ENCODE data around the gene ABCA3. TPM values are rescaled to one million over a fixed set of nuclear protein-coding genes. Genes with fewer than 3 reads are reported as not detected.

The ABCA3 gene
- total RNA-seq, 1 donor from 2014 or later: 3.1 TPM

- no peak for TF ChIP-seq CTCF (IDR thresholded peaks at IDR 0.05)
- H3K27me3 Mint-ChIP-seq: no peaks in the 10 kb centered on the region
- ChIA-PET POLR2A (interaction anchor here (0.6 to 2.2 kb wide), 5 partner anchors 13 to 225 kb away, joined by 3 to 10 read pairs (median 3); partner anchors contain the start of genes ECI1 and TRAF7), CTCF (no interaction called here)
- no peak overlapping the region for H3K4me3 Mint-ChIP-seq
- H3K27ac Mint-ChIP-seq: no peak overlapping the region
- no peak for DNase-seq
- peaks cover 20% of the 10 kb centered on the region for H3K4me1 Mint-ChIP-seq
- H3K36me3 Mint-ChIP-seq (ENCODE audit: low read depth): peaks cover 28% of the 10 kb centered on the region
- intact Hi-C loops (cut with micrococcal nuclease): loop anchor here (10.0 kb wide), 1 partner anchor 198 kb away; the partner anchor contains the start of gene CCNF
- ATAC-seq (ENCODE audit: low read depth): no peak
- no peaks in the 10 kb centered on the region for H3K9me3 Mint-ChIP-seq
Measured at GRCh38 chr16:2226245-2226793, 114.2 kb downstream of the ABCA3 start.

Other genes starting within 250 kb of the ABCA3 start
- 58.6 and 84.2 TPM in 2 replicates for gene PKD1, start 204.8 kb downstream of the ABCA3 start, total RNA-seq
- gene RAB26, start 192.1 kb downstream of the ABCA3 start, total RNA-seq: 0.61 TPM in 1 of 2 replicates, not detected in the other
- 72.7 and 78.1 TPM in 2 replicates for gene TRAF7, start 184.9 kb downstream of the ABCA3 start, total RNA-seq
- gene CASKIN1, start 144.1 kb downstream of the ABCA3 start, total RNA-seq: not detected in 2 replicates
- gene MLST8, start 135.3 kb downstream of the ABCA3 start, total RNA-seq: 35.7 and 38.7 TPM in 2 replicates
- 4.9 and 5.1 TPM in 2 replicates for gene BRICD5, start 129.9 kb downstream of the ABCA3 start, total RNA-seq
- gene PGP, start 125.9 kb downstream of the ABCA3 start, total RNA-seq: 9.9 and 10.4 TPM in 2 replicates
- 29.9 and 31.3 TPM in 2 replicates for gene E4F1, start 117.1 kb downstream of the ABCA3 start, total RNA-seq
- 1.2 and 1.3 TPM in 2 replicates for gene DNASE1L2, start 104.3 kb downstream of the ABCA3 start, total RNA-seq
- gene ECI1, start 89.1 kb downstream of the ABCA3 start, total RNA-seq: 38.1 and 43.0 TPM in 2 replicates
- gene RNPS1, start 72.6 kb downstream of the ABCA3 start, total RNA-seq: 228 and 232 TPM in 2 replicates
- gene CCNF, start 88.7 kb upstream of the ABCA3 start, total RNA-seq: 5.3 and 5.5 TPM in 2 replicates
- gene TEDC2, start 119.4 kb upstream of the ABCA3 start, total RNA-seq: 3.4 and 4.4 TPM in 2 replicates
- not detected in 2 replicates for gene NTN3, start 130.6 kb upstream of the ABCA3 start, total RNA-seq
- gene TBC1D24, start 134.4 kb upstream of the ABCA3 start, total RNA-seq: 9.1 and 12.6 TPM in 2 replicates
- gene ATP6V0C, start 173.2 kb upstream of the ABCA3 start, total RNA-seq: 74.9 and 91.4 TPM in 2 replicates
- gene AMDHD2, start 179.6 kb upstream of the ABCA3 start, total RNA-seq: 65.5 and 90.8 TPM in 2 replicates
- gene CEMP1, start 190.7 kb upstream of the ABCA3 start, total RNA-seq: 0.16 and 0.66 TPM in 2 replicates
- gene PDPK1, start 197.3 kb upstream of the ABCA3 start, total RNA-seq: 42.5 and 62.0 TPM in 2 replicates

All from activated B cell treated with CpG ODN at 0.5 μM for 24 hours (primary cell).